GM20431 (cell line): ENCODE data around the gene LACTB.

ENCODE experiments used
- in situ Hi-C: fragments of 300-500 bp; cut with MseI, MboI; formaldehyde crosslinking; loops from one replicate; pipeline ENCODE4 v1.15.0; 2020; ENCODE audit warnings: low sequenced_read_pairs; ENCODE audit not compliant: unreplicated experiment

LACTB gene, protein sequence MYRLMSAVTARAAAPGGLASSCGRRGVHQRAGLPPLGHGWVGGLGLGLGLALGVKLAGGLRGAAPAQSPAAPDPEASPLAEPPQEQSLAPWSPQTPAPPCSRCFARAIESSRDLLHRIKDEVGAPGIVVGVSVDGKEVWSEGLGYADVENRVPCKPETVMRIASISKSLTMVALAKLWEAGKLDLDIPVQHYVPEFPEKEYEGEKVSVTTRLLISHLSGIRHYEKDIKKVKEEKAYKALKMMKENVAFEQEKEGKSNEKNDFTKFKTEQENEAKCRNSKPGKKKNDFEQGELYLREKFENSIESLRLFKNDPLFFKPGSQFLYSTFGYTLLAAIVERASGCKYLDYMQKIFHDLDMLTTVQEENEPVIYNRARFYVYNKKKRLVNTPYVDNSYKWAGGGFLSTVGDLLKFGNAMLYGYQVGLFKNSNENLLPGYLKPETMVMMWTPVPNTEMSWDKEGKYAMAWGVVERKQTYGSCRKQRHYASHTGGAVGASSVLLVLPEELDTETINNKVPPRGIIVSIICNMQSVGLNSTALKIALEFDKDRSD

DNA sequence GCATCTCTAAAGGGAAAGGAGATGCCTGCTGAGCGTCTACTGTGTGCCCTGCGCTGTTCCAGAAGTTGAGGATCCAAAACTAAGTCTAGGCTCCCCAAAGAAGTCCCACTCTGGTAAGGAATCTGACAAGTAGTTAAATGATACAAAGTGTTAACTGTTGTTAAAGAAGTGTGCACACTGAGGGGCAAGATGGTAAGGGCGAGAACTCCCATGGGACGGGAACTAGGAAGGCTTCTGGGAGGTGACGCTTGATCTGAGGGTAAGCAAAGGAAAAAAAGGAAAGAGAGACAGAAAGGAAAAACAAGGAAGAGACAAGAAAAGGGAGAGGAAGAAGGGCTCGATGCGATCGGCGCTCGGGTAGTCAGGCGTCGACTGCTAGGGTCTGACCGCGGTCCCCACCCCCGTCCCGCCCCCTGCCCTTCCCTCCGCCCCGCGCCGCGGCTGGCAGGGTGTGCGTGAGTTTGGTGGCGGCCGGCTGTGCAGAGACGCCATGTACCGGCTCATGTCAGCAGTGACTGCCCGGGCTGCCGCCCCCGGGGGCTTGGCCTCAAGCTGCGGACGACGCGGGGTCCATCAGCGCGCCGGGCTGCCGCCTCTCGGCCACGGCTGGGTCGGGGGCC, at the start of gene LACTB:
LACTB (plus strand) TSS at position 480 of the 620 bp plus-strand sequence; CDS start at position 491, 11 bp downstream.
- in situ Hi-C loops = no loop called here

DNA sequence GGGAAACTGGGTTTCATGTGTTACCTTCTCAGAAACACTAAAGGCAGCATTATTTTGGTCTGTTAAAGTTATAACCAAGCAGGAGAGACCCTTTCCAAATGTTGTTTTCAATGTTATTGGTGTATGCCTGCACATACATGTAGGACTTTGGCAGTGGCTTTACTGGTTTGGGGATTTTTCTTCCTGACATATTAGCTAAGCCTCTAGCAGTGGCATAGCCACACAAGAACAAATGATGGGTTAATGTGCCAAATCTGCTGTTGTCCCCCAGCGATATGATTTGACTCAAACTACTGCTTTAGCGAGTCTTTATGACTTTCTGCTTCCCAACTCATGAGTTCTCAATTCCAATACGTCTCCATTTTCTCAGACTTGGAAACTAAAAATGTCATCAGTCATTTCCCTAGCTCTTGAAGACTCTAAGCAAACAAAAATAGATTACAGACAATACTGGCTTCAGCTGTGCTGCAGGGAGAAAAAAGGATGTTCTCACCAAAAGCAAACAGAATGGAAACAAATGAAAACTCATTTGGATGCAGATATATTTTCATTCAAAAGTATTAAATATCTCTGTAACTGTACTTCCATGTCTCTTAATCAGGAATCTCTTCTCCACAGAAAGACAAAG, 49.5 kb upstream of the LACTB start:
- in situ Hi-C loops = no loop called here

DNA sequence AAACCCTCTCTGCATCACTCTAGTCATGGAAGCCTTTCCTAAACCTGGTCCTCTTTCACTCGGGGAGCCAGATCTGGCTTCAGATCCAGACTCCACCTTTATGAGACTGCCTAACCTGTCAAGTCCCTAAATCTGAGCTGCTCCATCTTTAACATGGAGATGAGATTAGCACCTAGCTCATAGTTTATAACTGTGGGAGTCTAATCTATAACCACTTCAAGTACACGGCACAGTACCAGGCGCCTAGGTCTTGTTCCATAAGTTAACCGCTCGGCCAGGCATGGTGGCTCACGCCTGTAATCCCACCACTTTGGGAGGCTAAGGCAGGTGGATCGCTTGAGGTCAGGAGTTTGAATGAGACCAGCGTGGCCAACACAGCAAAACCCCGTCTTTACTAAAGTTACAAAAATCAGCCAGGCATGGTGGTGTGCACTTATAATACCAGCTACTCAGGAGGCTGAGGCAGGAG, 48.8 kb upstream of the LACTB start:
- in situ Hi-C loops = no loop called here

DNA sequence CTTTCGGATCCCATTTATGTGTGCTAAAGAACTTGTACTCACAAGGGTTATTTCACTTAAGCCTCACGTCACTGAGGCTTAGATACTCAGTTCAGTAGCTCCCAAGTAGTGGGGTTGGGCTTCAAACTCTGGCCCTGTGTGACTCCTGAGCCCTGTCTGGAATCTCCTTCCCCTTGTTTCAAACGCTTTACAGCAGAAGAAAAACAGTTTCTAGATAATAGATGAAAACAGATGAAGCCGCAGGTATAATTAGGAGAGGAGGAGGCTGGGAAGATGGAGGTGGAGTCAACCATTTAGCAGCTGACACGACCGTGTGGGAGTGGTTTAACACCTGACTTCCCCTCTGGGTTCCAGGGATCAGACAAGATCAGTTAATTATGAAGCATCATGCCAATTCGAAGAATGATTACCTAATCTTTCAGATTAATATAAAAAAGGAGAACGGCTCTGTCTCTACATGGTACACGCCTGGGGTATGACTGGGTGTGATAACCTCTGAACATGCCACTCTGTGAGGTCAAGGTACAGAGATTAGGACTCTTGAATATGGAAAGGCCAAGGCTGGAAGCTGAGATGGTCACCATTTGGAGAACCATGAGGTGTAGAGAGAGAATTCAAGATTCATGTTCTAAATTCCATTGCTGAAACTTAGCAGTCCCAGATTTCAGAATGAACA, 48.0 kb upstream of the LACTB start:
- in situ Hi-C loops = no loop called here

DNA sequence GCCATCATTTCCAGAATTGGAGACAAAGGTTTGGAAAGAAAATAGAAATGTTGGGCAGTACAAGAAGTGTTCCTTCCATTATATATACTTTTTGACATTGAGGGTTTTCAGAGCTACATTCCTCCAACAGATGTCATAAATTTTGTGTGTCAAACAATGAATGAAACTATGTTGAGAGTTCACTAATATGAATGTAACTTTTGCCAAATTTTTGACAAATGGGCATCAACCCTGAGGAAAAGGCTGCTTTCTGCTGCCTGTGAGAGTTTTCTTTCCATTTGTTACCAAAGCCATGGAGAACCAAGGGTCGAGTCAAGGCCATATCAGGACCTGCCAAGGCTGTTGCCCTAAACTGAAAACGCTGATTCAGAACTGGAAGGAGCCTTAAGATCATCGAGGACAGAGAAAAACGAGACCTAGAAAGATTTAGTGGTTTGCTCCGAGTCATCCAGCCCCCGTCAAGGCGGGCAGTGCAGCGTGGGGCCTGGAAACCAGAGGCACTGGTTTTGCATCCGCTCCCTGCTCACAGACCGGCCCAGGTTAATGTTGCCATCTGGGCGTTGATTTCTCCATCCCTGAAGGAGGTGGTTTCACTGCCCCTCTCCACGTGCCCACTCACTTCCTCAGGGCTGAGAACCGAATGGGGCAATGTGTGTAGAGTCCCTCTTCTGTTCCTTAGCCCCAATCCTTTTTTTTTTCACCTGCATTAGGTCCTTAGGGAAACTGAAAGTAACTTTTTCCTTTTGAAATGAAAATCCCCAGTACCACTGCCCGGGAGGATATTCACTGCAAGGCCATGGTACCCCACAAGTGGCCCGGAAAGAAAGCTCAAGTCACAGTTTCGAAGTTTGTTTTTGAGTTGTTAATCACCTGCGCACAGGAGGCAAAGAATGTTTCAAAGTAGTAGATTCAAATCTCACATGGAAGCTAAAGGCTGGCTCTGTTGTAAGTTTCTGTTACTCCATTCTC, 46.4 kb upstream of the LACTB start:
- in situ Hi-C loops = no loop called here

DNA sequence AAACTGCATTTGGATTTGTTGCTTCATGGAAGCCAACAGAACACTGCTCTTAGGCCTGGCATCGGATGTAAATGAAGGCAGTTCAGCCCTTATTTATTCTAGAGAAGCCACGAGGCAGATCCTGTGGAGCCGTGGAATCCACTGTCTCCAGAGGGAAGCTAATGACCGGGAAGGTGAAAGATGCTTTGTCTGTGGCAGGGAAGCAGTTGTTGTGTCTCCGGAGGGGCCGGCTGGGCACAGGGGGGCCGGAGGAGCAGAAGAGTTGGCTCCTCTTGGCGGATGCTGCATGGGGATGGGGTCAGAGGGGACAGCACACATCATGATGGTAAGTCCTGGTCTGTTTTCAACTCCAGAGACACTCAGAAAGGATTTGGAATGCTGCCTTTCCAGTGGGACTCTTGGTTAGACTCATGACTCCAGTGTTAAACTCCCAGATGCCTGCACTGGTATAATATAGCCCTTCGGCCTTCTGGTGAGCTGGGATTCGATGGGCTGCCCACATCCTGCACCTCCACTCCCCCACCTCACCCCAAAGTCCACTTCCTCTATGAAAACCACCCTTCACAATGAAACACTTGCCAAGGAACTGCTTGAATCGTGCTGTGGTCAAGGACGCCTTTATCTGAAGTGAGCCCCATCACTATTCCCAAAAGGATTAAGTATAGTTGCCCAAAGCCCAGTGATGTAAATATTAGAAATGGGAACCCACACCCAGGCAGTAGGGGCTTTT, 45.5 kb upstream of the LACTB start:
- in situ Hi-C loops = no loop called here

DNA sequence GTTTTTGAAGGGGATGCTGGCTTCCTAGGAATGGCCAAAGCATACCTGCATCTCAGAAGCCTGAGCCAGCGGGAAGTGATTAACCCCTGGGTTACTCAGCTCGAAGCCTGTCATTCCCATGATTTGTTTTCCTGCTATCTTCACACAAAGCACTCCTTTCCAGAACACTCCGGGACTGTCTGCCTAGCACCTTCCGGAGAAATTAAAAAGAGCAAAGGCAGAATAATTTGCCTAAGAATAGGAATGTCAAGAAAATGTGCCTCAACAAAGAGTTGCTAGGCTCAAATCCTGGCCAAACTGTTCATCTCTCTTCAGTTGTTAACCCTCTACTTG, 45.0 kb upstream of the LACTB start:
- in situ Hi-C loops = no loop called here

DNA sequence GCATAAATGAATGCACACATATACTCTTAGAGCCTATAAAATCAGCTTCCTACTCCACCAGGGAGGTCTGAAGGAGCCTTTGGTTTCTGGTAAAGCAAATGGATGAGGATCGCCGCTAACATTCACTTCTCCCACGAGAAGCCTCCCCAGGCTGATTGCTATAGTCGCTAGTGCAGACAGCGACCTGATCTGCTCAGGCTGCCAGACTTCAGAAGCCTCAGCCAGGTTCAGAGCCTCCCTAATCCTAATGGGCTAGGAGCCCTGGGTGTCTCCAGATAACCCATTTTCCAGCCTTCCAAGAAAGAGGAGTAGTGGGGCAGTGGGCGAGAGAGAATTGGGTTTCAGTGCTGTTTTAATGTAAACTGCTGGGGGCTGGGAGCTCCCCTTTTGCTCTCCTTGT, 43.7 kb upstream of the LACTB start:
- in situ Hi-C loops = no loop called here

DNA sequence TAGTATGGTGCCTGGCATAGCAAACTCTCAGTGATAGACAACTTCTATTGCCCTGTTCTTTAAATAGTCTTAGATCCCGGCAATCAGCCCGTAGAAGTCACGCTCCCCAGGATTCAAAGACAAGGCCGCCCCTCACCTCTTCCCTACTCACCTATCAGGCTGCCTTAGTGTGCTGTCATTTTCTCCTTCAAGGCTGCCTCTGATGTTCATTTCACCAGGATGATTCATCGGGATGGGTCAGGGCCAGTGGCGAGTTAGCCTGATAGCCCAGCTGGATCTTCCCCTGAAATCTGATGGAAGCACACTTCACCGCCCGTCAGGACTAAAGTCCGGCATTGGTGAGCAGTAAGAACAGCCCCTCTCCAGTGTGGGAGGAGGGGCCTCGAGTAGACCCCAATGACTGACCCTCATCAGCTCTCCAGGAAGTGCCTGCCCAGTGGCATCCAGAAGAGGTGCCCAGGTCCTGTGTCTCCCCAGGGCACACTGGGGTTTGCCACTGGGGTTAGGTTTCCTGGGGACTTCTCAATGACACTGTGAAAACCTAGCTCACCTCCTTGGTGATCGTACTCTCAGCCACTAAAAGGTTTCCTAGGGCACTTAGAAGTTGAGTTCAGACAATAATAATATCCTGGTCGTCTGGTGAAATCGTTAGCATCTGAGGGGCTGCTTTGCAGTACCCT, 41.6 kb upstream of the LACTB start:
- in situ Hi-C loops = no loop called here

DNA sequence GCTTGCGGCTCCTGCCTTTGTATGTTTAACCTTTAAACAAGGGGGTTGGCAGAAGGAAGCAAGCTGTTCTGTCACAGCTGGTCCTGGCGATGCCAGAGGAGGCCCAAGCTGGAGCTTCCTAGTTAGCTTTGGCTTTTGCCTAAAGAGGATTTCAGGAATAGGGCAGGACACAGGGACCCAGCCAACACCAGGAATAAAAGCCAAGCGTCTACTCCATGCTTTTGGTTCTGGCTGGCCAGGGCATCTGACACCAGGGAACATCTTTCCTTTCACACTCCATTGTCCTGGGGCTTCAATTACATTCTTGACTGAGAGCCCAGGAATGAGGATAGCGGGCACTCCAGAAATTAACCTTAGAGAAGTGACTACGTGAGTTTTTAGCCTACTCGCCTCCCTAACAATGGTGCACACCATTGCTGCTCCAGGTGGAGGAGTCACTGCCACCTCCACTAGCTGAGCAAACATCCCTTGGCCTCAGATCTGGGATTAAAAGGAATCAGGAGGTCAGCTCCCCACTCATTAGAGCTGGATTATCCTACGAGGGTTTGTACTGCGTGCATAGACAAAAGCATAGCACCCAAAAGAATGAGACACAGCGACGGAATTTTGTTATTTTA, 40.9 kb upstream of the LACTB start:
- in situ Hi-C loops = no loop called here

DNA sequence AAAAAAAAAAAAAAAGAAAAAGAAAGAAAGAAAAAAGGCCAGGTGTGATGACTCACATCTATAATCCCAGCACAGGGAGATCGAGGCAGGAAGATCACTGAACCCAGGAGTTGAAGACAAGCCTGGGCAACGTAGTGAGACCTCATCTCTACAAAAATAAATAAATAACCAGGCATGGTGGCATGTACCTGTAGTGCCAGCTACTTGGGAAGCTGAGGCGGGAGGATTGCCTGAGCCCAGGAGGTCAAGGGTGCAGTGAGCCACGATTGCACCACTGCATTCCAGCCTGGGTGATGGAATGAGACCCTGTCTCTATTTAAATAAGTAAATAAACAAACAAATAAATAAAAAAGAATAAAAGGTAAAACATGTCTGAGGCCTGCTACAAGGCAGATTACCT, 39.3 kb upstream of the LACTB start:
- in situ Hi-C loops = no loop called here

DNA sequence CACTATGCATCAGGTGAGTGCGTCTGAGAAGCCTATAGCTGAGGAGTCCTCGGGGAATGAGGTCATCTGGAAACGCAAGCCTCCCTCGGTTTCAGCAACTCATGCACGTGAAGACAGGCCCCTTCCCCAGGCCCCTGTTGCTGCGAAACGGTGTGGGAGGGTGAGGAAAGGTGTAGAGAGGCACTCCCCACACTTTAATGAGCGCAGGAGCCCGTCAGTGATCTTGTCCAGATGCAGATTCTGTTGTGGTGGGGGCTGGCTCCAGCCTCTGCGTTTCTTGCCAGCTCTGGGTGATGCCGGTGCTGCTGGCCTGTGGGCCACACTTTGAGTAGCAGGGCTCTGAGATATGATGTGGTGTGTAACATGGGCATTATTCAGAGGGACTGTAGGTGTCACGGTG, 38.6 kb upstream of the LACTB start:
- in situ Hi-C loops = no loop called here

DNA sequence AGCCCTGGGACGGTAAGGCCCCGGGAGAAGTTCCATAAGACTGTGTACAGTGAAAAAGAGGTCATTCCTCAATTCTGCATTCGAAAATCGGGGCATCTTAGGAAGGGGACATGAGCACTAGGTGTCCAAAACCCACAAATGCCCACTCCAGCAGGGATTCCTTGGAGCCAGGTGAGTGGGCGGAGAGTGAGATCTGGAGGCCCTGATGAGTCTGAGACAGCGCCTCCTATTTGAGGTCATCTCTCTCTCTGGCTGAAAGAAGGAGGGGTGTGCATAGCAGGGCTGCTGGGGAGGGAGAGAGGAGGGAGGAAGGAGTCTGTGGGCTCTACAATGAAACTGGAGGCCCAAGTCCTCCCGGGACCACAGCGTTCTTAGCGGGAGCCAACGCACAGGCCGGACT, 38.1 kb upstream of the LACTB start:
- in situ Hi-C loops = no loop called here

DNA sequence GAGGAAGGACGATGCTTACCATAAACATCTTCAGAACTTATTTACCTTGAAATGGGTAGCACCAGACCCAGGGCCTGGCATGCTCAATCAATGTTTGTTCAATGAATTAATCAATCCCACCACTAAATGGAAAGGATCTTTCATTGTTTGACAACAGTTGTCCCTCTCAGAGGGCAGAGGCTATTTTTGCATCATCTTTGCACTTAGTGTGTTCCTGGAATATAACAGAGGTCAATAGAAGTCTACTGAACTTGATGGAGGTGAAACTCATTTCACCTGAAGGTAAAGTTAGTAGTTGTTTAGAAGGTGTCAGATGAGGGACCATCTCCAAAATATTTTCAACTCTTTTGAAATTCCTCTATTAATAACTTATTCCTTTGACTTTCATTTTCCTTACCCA, 36.9 kb upstream of the LACTB start:
- in situ Hi-C loops = no loop called here

DNA sequence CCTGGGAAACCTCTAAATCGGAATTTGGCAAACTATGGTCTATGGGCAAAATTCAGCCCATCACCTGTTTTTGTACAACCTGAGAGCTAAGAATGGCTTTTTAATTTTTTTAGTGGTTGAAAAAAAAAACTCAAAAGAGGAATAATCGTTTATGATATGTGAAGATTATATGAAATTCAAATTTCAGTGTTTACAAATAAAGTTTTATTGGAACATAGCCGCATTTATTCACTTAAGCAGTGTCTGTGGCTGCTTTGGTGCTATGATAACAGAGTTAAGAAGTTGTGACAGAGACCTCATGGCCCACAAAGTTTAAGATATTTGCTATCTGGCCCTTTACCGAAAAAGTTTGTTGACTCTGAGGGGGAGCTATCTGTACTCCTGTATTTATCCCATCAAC, 36.4 kb upstream of the LACTB start:
- in situ Hi-C loops = no loop called here

DNA sequence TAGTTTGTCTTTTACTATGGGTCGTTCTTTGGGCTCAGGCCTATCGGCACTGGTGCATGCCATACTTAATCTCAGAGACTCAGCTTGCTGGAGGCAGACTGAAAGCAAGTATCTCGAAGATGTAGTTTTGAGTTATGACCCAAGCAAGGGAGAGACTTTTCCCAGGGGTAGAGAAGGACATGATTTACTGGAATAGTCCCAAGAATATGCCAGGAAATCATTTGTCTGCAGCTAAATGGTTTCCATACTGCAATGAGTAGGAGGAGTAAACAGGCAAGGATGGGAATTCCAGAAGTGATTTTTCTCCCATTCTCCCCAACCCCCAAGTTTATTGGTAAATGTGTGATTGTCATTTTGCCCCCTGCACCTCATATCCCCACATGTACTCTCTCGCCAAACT, 35.4 kb upstream of the LACTB start:
- in situ Hi-C loops = no loop called here

DNA sequence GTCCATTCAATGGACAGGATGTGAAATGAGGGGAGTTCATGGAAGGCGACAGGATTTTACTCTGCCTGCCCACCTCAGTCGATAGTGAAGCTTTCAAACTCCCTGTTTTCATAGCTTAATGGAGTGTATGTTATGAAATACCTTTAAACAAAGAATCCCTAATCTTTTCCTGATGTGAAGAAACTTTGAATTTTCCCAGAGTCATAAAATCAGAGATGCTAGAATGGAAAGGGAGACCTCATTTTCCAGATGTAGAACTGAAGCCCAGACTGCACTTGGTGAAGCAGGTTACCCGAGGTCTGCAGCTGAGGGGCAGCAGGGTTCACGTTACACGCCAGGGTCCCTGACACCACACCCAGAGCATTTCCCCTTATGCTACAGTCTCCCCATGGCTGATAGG, 34.7 kb upstream of the LACTB start:
- in situ Hi-C loops = no loop called here
